ENCODE measurements around the gene SCAMP2. TPM values are rescaled to one million over a fixed set of nuclear protein-coding genes. Genes with fewer than 3 reads are reported as not detected.

SCAMP2 gene
- polyA plus RNA-seq, 12 donors, result 50.4 to 76.1 (median 60.3) TPM; not detected in 1

GRCh38 chr15:74840851-74841775 is 32.1 kb downstream of the SCAMP2 start:
- no peak for DNase-seq

GRCh38 chr15:74839526-74840395 is 33.4 kb downstream of the SCAMP2 start:
- no peak for DNase-seq

- no peak for DNase-seq
Measured at GRCh38 chr15:74838746-74839525, 34.2 kb downstream of the SCAMP2 start.

DNA sequence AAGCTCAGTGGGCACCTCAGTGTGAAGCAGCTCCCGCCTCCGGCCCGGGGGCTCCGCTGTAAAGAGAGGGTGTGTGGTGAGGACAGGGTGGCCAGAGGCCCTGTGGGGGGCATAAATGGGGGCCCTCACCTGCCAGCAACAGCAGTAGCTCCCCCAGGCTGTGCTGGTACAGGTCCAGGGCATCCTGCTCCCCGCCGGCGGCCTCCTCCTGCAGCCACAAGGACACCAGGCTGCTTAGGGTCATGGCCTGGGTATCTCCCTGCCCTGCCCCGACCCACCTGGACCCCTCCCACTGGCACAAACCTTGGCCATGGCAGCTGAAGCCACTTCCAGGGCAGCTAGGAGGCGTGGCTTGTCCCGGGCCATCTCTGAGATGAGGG is 35.0 kb downstream of the SCAMP2 start:
- no peak for DNase-seq

DNA sequence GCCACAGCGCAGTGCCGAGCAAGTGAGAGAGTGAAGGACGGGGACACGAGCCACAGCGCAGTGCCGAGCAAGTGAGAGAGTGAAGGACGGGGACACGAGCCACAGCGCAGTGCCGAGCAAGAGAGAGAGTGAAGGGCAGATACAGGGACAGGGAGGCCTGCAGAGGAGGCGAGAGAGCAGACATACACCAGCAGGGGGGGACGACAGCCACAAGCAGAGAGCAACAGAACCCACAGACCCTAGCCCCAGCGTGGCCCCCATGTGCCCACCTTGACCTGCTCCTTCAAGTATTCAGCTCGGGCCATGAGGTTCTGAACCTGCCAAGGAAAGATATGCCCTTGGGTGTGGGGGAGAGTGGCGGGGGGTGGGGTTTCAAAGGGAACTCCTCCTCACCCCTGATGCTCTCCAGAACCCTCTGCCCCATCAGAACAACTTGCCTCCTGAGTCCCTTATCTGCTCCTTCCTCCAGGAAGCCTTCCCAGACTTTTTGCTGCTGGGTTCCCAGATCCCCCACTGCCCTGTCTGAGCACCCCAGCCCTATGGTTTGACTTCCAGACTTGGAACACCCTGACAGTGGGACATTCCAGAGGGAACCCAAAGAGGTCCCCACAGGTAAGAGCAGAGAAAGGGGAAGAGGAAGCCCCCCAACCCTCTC is 35.6 kb downstream of the SCAMP2 start:
- no peak for DNase-seq

GRCh38 chr15:74836846-74837245 is 36.3 kb downstream of the SCAMP2 start:
- no peak for DNase-seq

GRCh38 chr15:74835312-74835823 is 37.8 kb downstream of the SCAMP2 start:
- no peak for DNase-seq

GRCh38 chr15:74833376-74834107 is 39.6 kb downstream of the SCAMP2 start:
- no peak for DNase-seq

DNA sequence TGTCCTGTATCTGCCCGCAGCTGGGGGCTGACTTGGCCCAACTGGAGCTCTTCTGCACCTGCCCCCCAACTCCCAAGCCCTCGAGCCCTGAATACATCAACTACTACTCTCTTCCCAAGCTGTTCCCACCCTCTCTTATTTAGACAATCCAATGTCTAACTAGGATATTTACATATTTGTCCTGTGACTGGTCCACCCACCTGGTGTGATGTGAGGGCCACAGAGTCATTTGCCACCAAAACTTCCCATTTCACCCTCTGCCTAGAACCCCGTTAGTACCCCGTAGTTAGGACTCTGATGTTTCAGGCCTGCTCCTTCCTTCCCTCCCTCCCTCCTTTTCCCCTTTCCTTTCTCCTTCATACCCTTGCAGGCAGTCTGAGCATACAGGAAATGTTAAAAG is 40.3 kb downstream of the SCAMP2 start:
- DNase-seq, result no peak

- DNase-seq, result no peak
Measured at GRCh38 chr15:74831813-74832495, 41.2 kb downstream of the SCAMP2 start.

DNA sequence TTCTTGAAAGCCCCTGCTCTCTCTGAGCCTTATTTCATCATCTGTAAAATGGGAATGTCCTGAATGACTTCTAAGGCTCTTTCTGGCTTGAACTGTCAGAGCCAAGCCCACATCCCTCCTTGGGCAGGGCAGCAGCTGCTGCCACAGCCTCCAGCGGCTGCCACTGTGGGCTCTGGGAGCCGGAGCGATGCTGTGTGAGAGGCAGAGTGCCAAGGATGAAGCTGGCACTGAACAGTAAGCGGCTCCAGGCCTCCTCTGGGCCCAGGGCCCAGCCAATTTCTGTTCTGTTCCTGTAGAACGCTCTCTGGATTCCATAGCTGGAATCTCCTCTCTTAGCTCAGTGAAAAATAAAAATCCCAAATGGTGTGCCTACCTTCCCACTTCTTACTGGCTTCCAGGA is 42.3 kb downstream of the SCAMP2 start:
- DNase-seq, result peak; percentile 35

- no peak for DNase-seq
Measured at GRCh38 chr15:74829991-74830390, 43.2 kb downstream of the SCAMP2 start.

- no peak for DNase-seq
Measured at GRCh38 chr15:74829486-74829885, 43.7 kb downstream of the SCAMP2 start.

- no peak for DNase-seq
Measured at GRCh38 chr15:74828835-74829234, 44.3 kb downstream of the SCAMP2 start.

GRCh38 chr15:74827614-74828013 is 45.6 kb downstream of the SCAMP2 start:
- no peak for DNase-seq

DNA sequence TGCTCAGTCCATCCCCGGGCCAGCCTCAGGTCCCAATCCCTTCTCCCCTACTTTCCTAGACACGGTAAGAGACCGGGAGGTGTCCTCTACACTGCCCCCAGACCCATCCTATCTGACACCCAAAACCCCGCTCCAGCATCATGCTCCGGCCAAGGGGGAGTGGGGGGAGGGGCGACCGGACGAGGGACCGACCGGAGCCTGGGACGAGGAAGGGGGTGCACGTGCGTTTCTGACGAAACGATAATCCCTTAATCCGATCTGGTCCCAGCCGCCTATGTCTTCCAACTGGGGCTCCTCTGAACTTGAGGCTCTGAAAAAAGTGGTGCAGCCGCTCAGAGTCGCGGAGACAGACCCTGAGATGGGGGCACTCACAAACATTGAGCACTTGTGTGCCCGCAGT is 46.2 kb downstream of the SCAMP2 start:
- DNase-seq, result no peak

DNA sequence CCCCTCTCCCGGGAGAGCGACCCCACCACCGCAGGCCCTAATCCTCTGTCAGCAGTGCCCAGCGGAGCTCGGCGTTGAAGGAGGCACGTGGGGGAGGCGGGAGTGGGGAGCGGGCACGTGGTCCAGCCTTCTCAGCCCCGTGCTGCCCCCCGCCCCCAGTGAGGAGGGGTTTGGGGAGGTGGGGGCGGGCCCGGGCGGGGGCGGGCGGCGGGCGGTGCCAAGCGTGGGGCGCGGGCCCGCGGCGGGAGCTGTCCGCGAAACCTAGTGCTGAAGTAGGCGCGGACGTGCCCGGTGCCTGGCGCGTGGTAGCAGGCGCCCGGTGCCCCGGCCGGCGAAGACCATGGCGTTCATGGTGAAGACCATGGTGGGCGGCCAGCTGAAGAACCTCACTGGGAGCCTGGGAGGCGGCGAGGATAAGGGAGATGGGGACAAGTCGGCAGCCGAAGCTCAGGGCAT is 46.8 kb downstream of the SCAMP2 start, which contains the start of gene CPLX3:
Gene CPLX3, plus strand, starts transcription at position 264 of the 456 bp plus-strand sequence. Its CDS starts 77 bp downstream, at position 341.
- DNase-seq, result no peak

GRCh38 chr15:74825866-74826265 is 47.3 kb downstream of the SCAMP2 start:
- DNase-seq, result no peak

GRCh38 chr15:74824976-74825375 is 48.2 kb downstream of the SCAMP2 start:
- DNase-seq, result no peak

GRCh38 chr15:74823324-74823723 is 49.8 kb downstream of the SCAMP2 start:
- no peak for DNase-seq

All from muscle of arm (tissue), 12 donors.